Embryonic facial prominence (tissue), 1 donor: ENCODE measurements around the gene AP4B1.

Experiments
- DNase-seq: peaks from one replicate; pipeline ENCODE4 v3.0.0-alpha.2; 2016; ENCODE audit errors: extremely low spot score

AP4B1 gene

DNA sequence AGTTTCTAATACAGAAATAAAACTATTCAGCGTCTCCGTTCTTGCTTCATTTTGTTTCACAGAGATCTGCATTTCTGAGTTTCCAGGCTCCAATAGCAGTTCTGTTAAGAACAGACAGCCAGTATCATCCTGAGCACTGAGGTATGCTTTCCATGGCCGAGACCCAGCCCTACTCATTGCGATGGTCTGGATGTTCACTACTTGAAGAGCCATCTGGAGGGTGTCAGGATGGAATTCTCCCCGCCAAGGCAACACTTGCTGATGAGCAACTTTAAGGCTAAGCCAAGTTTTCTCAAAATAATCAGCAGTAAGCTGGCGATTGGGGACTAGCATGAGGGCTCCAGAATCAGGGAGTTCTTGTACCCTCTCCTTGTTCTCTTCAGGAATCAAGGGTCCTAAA lies 9.5 kb downstream of the AP4B1 start:
- no peak for DNase-seq

GRCh38 chr1:113893267-113893666 lies 11.3 kb downstream of the AP4B1 start:
- no peak for DNase-seq

DNA sequence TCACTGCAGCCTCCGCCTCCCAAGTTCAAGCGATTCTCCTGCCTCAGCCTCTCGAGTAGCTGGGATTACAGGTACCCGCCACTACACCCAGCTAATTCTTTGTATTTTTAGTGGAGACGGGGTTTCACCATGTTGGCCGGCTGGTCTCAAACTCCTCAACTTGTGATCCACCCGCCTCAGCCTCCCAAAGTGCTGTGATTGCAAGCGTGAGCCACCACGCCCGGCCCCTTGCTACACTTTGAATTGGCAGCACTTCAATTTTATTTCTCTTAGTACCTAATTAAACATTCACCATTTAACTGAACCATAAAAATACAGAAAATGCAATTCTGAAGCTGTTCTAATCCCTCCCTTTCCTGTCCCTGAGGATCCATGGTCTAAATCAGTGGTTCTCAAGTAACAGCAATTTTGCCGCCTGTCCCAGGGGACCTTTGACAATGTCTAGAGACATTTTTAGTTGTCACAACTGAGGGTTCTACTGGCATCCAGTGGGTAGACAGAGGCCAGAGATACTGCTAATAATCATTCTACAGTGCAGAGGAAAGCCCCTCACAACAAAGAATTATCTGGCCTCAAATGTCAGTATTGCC lies 12.9 kb downstream of the AP4B1 start:
- DNase-seq = no peak

- DNase-seq = no peak
Measured at GRCh38 chr1:113890816-113891215, 13.8 kb downstream of the AP4B1 start.

DNA sequence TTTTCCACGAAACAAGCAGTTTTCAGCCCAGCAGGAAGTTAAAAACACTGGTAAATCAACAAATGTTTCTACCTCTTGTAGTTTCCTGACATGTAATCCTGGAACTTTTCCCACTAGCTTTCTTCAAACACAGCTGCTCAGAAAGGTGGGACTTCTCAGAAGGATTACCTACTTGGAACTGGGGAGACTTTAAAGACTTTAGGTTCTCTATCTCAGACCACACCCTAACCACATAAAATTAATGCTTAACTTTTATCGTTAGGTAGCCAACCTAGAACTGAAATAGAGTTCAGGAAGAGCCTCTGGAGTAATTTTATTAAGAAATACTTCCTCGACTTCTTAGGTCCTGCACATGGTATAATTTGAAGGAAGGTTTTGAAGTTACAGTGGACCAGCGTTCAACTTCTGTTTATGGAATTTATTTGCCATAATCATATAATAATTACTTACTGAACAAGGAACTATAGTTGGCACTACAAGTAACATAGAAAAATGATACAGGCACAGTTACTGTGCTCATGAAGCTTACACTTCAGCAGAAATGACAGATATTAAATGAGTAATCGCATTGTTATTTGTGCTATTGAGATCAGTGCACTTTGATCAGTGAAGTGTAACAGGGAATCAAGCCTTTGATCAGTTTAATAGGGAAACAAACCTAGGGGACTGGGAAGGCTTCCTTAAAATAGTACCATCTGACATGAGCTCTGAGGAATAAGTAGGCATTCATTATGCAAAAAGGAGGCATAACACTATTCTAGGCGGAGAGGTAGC lies 17.0 kb downstream of the AP4B1 start, which contains the start of gene BCL2L15:
BCL2L15 (minus strand) TSS at position 180 of the 774 bp plus-strand sequence. CDS start 206 bp downstream, outside the sequence.
- no peak for DNase-seq

- no peak for DNase-seq
Measured at GRCh38 chr1:113886417-113887401, 17.9 kb downstream of the AP4B1 start.

DNA sequence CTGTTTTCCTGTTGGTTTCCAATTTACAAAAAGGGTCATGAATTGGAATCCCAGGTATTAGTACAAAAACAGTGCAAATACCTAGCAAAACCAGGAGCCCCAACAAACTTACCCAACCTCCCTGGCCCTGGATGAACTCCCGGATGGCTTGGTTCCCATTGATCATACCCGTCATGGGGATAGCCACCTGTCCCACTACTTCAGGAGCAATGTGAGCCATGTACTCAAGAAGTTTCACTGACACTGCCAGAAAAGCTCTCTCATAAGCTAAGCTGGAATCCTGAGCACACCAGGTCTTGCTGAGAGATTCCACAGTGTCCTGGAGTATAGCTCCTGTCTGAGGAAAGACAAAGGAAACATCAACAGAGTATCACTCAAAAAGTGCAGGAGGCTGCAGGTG lies 22.9 kb downstream of the AP4B1 start:
- no peak for DNase-seq

GRCh38 chr1:113879739-113880038 lies 24.9 kb downstream of the AP4B1 start:
- no peak for DNase-seq

DNA sequence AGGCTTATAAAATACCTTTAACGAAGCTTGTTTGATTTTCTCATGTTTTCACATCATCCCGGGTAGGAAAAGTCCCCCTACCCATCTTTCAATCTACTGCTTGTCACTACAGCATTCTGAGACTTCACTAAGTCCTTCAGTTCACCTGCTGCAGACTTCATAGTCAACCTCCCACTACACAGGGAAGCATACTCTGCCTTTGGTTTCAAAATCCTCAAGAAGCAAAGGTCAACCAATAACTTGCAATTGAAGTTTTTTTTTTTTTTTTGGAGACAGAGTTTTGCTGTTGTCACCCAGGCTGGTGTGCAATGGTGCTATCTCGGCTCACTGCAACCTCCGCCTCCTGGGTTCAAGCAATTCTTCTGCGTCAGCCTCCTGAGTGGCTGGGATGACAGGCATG lies 28.4 kb downstream of the AP4B1 start:
- no peak for DNase-seq

GRCh38 chr1:113875714-113876113 lies 28.9 kb downstream of the AP4B1 start:
- no peak for DNase-seq

DNA sequence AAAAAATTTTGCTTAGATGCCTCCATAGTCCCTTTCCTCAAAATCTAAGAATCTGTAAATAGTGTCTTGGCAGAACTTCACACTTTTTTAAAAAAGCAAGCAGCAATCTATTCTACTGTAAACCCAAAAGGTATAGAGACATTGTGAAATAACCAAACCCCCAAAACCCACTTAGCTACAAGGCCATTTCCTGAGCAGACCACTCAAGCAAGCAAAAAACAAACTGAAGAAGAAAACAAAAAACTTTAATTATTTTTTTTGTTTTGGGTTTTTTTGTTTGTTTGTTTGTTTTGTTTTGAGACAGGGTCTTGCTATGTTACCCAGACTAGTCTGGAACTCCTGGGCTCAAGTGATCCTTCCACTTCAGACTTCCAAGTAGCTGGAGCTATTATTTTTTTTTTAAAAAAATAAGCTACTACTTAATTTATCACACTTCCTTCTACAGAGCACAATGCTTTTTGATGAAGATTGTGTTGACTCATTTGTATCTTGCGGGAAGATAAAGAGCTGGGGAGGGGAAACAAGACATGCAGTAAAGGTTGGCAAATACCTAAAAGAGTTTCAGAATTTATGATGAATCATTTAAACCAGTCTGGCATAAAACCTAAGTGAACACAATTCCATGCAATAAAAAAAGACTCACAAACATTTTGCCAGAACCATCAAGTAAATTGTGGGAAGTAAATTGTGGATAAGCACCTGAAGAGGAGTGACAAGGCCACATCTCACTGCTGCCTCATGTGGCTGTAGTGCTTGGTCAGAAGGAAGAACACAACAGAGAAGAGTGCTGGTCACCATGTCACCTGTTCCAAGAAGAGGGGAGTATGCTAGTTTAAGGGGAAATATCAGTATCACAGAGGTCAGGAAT lies 30.4 kb downstream of the AP4B1 start:
- no peak for DNase-seq

DNA sequence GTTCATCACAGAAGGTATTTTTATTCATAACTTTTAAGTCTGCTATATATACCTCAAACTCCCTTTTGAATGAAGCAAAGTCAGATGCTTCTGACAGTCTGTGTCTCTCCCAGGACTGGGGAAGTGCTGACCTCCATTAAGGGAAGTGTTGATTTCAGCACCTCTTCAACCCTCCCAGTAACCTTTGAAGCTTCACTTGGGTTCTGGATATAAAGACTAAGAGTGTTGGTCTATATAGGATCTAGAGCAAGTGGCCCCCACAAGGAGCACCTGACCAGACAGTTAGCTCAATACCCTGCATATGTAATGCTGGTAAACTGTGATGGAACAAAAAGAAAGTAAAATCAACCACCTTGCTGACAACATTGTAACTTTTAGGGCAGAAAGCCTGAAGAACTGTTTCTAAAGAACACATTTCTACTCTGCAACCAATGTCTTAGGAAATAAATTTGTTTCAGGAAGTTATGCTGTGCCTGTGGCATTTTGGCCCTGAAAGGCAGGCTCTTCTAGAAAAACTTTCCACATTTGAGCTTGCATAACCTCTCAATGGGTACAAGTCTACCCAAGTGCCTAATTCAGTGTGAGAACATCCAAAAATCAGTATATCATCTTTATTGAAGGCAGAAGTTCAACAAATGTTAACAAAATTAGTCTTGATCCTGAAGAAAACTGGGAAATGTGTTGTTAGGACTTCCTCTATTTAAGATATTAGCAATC lies 32.2 kb downstream of the AP4B1 start:
- DNase-seq = no peak

DNA sequence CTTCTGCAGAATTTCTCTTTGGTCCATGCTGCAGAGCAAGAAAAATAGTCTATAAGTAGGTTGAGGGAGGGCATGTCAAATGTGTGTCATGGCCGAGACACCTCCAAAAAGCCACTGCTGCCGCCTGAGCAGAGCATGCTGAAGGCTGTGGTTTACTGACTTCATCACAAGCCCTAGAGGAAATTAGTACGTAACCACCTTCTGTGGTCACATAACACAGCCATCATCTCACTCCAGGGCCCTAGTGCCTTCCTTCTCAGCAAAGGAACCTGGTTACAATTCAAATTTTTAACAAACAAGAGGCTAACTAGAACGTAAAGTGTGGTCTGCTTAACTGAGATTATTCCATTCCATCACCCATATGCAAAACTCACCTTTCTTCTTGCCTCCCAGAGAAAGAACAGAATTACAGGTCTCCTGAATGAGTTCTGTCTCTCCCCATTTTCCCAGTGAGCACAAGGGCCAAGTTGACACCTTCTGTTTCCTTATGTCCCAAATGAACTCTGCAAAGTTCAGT lies 32.9 kb downstream of the AP4B1 start, which contains the start of gene PTPN22:
PTPN22 (minus strand) TSS at position 116 of the 517 bp plus-strand sequence.
- DNase-seq = no peak

DNA sequence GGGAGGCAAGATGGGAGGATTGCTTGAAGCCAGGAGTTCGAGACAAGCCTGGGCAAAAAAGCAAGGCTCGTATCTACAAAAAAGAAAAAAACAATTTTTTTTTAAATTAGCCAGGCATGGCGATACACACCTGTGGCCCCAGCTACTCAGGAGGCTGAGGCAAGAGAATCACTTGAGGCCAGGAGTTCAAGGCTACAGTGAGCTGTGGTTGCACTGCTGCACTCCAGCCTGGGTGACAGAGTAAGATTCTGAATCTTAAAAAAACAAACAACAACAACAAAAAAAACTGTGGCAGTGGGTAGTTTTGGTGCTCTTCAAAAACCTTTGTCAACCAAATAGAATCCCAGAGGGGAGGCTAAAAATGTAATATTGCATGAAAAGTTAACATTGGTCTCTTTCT lies 33.8 kb downstream of the AP4B1 start:
- DNase-seq = no peak

DNA sequence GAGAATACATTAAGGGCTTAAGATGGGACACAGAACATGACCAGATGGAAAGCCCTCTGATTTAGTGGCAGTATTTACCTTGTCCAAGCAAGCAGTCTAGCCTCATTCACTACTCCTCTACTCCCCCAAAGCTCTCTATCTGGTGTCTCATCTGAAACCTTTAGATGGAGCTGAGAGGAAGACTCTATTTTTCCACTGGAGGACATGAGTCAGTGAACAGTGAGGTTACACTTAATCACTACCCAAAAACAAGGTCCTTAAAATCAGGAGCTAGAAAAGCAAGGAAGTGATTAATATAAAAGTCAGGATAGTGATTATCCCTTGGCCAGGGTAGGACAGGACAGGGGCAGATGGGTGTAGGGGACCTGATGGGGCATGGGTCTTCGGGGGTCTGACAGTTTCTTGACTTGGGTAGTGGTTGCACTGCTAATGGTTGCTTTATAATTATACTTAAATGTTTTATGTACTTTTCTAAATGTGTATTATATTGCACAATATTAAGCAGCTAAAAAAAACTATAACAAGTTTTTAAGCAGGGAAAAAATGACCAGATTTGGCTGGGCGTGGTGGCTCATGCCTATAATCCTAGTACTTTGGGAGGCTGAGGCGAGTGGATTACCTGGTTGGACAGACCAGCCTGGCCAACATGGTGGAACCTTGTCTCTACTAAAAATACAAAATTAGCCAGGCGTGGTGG lies 36.1 kb downstream of the AP4B1 start:
- no peak for DNase-seq

DNA sequence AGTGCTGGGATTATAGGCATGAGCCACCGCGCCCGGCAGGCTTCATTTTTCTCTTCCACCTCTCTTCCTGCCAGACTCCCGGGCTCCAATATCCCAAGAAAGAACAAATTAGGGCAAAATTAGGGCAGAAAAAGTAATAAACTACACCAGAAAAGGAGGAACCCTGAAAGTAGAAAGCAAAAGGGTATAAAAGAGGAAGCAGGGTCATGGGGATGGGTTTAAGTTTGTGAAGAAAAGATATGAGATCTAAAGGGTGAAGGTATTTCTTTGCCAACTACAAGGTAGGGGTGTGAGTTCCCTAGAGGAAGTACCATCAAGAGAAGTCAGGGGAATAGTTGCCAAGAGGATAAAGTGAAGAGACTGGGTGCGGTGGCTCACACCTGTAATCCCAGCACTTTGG lies 43.0 kb downstream of the AP4B1 start:
- no peak for DNase-seq

GRCh38 chr1:113860891-113861290 lies 43.7 kb downstream of the AP4B1 start:
- no peak for DNase-seq

GRCh38 chr1:113859478-113860175 lies 45.0 kb downstream of the AP4B1 start:
- no peak for DNase-seq

DNA sequence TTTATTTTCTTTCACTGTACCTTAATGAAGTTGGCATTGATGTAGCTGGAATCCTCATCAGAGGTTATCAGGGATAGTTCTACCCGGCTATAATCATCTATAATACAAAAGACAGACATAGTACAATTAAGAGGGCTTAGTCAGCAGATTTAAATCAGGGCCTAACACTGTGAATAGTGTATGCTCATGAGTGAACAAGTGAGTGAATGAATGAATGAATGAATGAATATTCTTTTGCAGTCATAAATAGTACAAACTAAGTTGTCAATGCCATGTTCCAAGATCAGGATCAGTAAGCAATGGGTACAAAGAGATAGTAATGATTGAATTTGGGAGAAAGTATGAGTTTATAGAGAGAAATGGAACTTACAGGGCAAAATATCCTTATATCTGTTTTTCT lies 45.6 kb downstream of the AP4B1 start:
- DNase-seq = no peak
